Measurements from ENCODE around the gene KLHL7. TPM values are rescaled to one million over a fixed set of nuclear protein-coding genes. Genes with fewer than 3 reads are reported as not detected.

The KLHL7 gene
- polyA plus RNA-seq, 1 donor, result 28.6 TPM

- Histone ChIP-seq H3K27ac (ENCODE audit: low read length) (no peak overlapping the region), H3K36me3 (ENCODE audit: control insufficient read depth, insufficient read depth, low read length) (peaks cover 9% of the 10 kb centered on the region), H3K4me3 (ENCODE audit: low read length) (no peak overlapping the region), H3K4me1 (ENCODE audit: control insufficient read depth, insufficient read depth, low read length) (no peaks in the 10 kb centered on the region), H3K27me3 (ENCODE audit: control insufficient read depth, insufficient read depth, low read length) (no peaks in the 10 kb centered on the region), H3K9me3 (ENCODE audit: control insufficient read depth, low read depth, low read length) (no peaks in the 10 kb centered on the region)
- DNase-seq, result no peak
- no CpG with 5 or more reads among the region's 1 CpG for WGBS (ENCODE audit: insufficient coverage, low lambda C conversion rate)
These were observed 59.7 kb downstream of the KLHL7 start for GRCh38 chr7:23165316-23165715.

- peaks cover 12% of the 10 kb centered on the region for H3K36me3 ChIP-seq (ENCODE audit: control insufficient read depth, insufficient read depth, low read length)
These were observed 62.1 kb downstream of the KLHL7 start for GRCh38 chr7:23167691-23168090.

DNA sequence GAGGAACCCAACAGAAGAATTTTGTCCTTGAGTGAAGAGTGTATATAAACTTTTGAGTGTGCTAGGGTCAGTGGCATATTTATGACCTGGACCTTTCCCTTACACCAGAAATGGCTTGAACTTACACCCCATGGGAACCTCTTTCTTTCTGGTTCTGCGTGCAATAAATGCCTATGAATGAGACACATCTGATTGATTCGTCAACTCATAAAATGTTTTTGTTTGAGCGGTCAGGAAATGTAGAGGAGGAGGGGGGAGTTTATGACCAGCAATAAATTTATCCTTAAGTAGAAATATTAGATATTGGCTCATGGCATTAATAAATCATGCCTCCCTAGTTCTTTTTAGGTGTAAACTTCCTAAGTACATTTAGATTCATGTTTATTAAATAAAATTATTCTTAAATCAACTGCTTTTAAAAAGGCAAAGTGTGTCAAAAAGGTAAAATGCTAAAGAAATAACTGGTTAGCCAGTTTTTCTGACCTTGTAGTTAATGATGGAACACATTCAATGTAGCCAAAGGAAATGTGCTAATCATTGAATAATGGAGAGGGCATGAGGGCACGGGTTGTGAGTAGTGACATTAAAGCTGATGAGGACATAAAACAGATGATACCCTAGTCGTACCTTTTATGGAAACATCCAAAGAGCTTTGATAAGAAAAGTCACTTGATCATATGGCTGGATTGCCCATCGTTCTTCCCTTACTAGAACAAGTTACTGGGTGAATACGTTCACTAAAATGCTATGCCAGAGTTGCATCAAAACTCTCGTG, 62.7 kb downstream of the KLHL7 start:
- Histone ChIP-seq H3K36me3 (ENCODE audit: control insufficient read depth, insufficient read depth, low read length) (peaks cover 12% of the 10 kb centered on the region), H3K27me3 (ENCODE audit: control insufficient read depth, insufficient read depth, low read length) (no peaks in the 10 kb centered on the region), H3K27ac (ENCODE audit: low read length) (no peak overlapping the region), H3K4me1 (ENCODE audit: control insufficient read depth, insufficient read depth, low read length) (no peaks in the 10 kb centered on the region), H3K4me3 (ENCODE audit: low read length) (no peak overlapping the region), H3K9me3 (ENCODE audit: control insufficient read depth, low read depth, low read length) (no peaks in the 10 kb centered on the region)
- no peak for DNase-seq
- 92% methylated on average over 2 of the region's 8 CpGs for WGBS (ENCODE audit: insufficient coverage, low lambda C conversion rate)

More at GRCh38 chr7:23167691-23168090, 62.1 kb downstream of the KLHL7 start:
- Histone ChIP-seq H3K27me3 (ENCODE audit: control insufficient read depth, insufficient read depth, low read length) (no peaks in the 10 kb centered on the region), H3K4me1 (ENCODE audit: control insufficient read depth, insufficient read depth, low read length) (no peaks in the 10 kb centered on the region), H3K9me3 (ENCODE audit: control insufficient read depth, low read depth, low read length) (no peaks in the 10 kb centered on the region), H3K4me3 (ENCODE audit: low read length) (no peak overlapping the region), H3K27ac (ENCODE audit: low read length) (no peak overlapping the region)
- DNase-seq, result no peak
- no CpG with 5 or more reads among the region's 5 CpGs for WGBS (ENCODE audit: insufficient coverage, low lambda C conversion rate)

- WGBS (ENCODE audit: insufficient coverage, low lambda C conversion rate), result 80% methylated on average over 1 of the region's 2 CpGs
- Histone ChIP-seq H3K36me3 (ENCODE audit: control insufficient read depth, insufficient read depth, low read length) (peaks cover 6% of the 10 kb centered on the region), H3K4me3 (ENCODE audit: low read length) (no peak overlapping the region), H3K9me3 (ENCODE audit: control insufficient read depth, low read depth, low read length) (no peaks in the 10 kb centered on the region), H3K27ac (ENCODE audit: low read length) (no peak overlapping the region), H3K27me3 (ENCODE audit: control insufficient read depth, insufficient read depth, low read length) (no peaks in the 10 kb centered on the region), H3K4me1 (ENCODE audit: control insufficient read depth, insufficient read depth, low read length) (no peaks in the 10 kb centered on the region)
- DNase-seq, result no peak
These were observed 70.4 kb downstream of the KLHL7 start for GRCh38 chr7:23175938-23176337.

- no peaks in the 10 kb centered on the region for H3K27me3 ChIP-seq (ENCODE audit: control insufficient read depth, insufficient read depth, low read length)
- H3K36me3 ChIP-seq (ENCODE audit: control insufficient read depth, insufficient read depth, low read length), result peaks cover 3% of the 10 kb centered on the region
- peak within 1 kb of the TSS; percentile 93 for H3K4me3 ChIP-seq (ENCODE audit: low read length)
- WGBS (ENCODE audit: insufficient coverage, low lambda C conversion rate), result 0% methylated on average over 4 of the region's 63 CpGs
- peak within 1 kb of the TSS; percentile 94 for H3K27ac ChIP-seq (ENCODE audit: low read length)
- peak; percentile 98 to 99 for DNase-seq
- H3K4me1 ChIP-seq (ENCODE audit: control insufficient read depth, insufficient read depth, low read length), result peaks cover 6% of the 10 kb centered on the region
- no peaks in the 10 kb centered on the region for H3K9me3 ChIP-seq (ENCODE audit: control insufficient read depth, low read depth, low read length)
These were observed 76.3 kb downstream of the KLHL7 start, which contains the start of gene NUP42 for GRCh38 chr7:23181684-23182553. NUP42 (plus strand) TSS chr7:23182048; CDS start chr7:23182086, 38 bp downstream.

DNA sequence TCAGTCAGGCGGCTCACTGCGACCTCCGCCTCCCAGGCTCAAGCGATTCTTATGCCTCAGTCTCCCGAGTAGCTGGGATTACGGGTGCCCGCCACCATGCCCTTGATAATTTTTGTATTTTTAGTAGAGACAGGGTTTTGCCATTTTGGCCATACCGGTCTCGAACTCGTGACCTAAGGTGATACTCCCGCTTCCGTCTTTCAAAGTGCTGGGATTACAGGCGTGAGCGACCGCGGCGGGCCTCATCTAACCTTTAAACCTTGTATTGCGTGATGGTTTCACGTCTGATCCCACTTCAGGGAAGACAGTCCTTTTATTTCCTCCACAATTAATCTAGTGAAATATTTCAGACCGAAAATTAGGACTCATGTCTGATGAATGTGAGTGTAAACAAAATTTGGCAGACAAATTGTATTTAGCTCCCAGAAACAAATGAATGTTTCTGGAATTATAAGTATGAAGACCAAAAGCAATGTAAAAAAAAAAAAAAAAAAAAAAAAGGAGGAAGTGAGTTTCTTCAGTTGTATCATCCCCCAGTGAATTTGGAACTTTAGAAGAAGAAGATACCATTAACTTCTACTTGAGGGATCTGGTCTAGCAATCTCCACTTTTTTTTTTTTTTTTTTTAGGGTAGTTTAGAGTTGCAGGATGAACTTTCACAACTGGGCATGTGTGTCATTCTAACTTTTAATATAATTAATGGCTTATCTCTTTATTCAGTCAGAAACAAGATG, 77.9 kb downstream of the KLHL7 start:
- WGBS (ENCODE audit: insufficient coverage, low lambda C conversion rate), result 89% methylated on average over 3 of the region's 20 CpGs
- no peak overlapping the region for H3K27ac ChIP-seq (ENCODE audit: low read length)
- no peaks in the 10 kb centered on the region for H3K9me3 ChIP-seq (ENCODE audit: control insufficient read depth, low read depth, low read length)

DNA sequence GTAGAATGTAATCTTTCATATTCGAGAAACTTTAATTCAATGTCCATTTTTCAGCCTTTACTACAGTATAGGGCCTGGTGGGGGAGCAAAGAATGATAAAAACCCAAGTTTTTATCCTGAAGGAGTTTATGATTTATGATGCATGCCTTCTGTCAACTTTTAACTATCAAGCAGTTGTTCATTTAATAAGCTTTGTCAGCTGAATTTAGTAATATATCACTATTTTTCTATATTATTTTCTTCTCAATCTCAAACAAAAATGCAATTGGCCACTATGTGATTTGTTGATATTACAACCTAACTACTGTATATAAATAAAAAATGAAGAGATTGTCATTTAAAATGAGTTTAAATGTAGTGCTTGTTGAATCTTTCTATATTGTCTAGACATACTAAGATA, 78.7 kb downstream of the KLHL7 start:
- H3K4me1 ChIP-seq (ENCODE audit: control insufficient read depth, insufficient read depth, low read length), result peaks cover 6% of the 10 kb centered on the region
- 67% methylated on average over 1 of the region's 1 CpG for WGBS (ENCODE audit: insufficient coverage, low lambda C conversion rate)

More for the DNA sequence above, 77.9 kb downstream of the KLHL7 start:
- Histone ChIP-seq H3K27me3 (ENCODE audit: control insufficient read depth, insufficient read depth, low read length) (no peaks in the 10 kb centered on the region), H3K36me3 (ENCODE audit: control insufficient read depth, insufficient read depth, low read length) (peaks cover 14% of the 10 kb centered on the region), H3K4me3 (ENCODE audit: low read length) (peak overlapping the region; percentile 93), H3K4me1 (ENCODE audit: control insufficient read depth, insufficient read depth, low read length) (peaks cover 6% of the 10 kb centered on the region)
- DNase-seq, result no peak

GRCh38 chr7:23184709-23185359, 79.2 kb downstream of the KLHL7 start:
- peaks cover 23% of the 10 kb centered on the region for H3K36me3 ChIP-seq (ENCODE audit: control insufficient read depth, insufficient read depth, low read length)
- H3K27me3 ChIP-seq (ENCODE audit: control insufficient read depth, insufficient read depth, low read length), result no peaks in the 10 kb centered on the region
- H3K9me3 ChIP-seq (ENCODE audit: control insufficient read depth, low read depth, low read length), result no peaks in the 10 kb centered on the region
- DNase-seq, result peak in 1 of 2 donors; percentile 18
- H3K4me3 ChIP-seq (ENCODE audit: low read length), result no peak overlapping the region
- no CpG with 5 or more reads among the region's 4 CpGs for WGBS (ENCODE audit: insufficient coverage, low lambda C conversion rate)
- no peak overlapping the region for H3K27ac ChIP-seq (ENCODE audit: low read length)
- H3K4me1 ChIP-seq (ENCODE audit: control insufficient read depth, insufficient read depth, low read length), result peaks cover 6% of the 10 kb centered on the region

More for the DNA sequence above, 78.7 kb downstream of the KLHL7 start:
- no peak overlapping the region for H3K4me3 ChIP-seq (ENCODE audit: low read length)
- DNase-seq, result no peak
- no peak overlapping the region for H3K27ac ChIP-seq (ENCODE audit: low read length)
- no peaks in the 10 kb centered on the region for H3K27me3 ChIP-seq (ENCODE audit: control insufficient read depth, insufficient read depth, low read length)
- peaks cover 22% of the 10 kb centered on the region for H3K36me3 ChIP-seq (ENCODE audit: control insufficient read depth, insufficient read depth, low read length)
- no peaks in the 10 kb centered on the region for H3K9me3 ChIP-seq (ENCODE audit: control insufficient read depth, low read depth, low read length)

DNA sequence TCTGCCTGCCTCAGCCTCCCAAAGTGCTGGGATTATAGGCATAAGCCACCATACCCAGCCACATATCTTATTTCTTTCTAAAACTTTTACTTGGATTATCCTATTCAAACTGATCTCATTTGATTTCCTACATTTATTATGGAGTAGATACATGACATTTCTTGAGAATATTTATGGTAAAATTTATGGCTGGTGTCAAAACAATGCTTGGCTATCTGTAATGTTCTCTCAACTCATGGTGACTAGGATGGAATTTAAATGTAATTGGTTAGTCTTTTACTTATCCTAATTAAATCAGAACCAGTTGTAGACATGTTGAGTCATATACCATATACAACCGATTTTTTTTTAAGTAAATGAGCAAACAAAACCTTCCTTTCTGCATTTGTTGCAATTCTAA, 80.4 kb downstream of the KLHL7 start:
- no peak overlapping the region for H3K27ac ChIP-seq (ENCODE audit: low read length)
- no CpG with 5 or more reads among the region's 1 CpG for WGBS (ENCODE audit: insufficient coverage, low lambda C conversion rate)
- no peaks in the 10 kb centered on the region for H3K27me3 ChIP-seq (ENCODE audit: control insufficient read depth, insufficient read depth, low read length)
- H3K4me1 ChIP-seq (ENCODE audit: control insufficient read depth, insufficient read depth, low read length), result peaks cover 6% of the 10 kb centered on the region
- no peak overlapping the region for H3K4me3 ChIP-seq (ENCODE audit: low read length)
- peaks cover 26% of the 10 kb centered on the region for H3K36me3 ChIP-seq (ENCODE audit: control insufficient read depth, insufficient read depth, low read length)
- no peak for DNase-seq
- H3K9me3 ChIP-seq (ENCODE audit: control insufficient read depth, low read depth, low read length), result no peaks in the 10 kb centered on the region
